Testis (tissue), 3 donors: Measurements from ENCODE around the gene LAMA3. TPM values are rescaled to one million over a fixed set of nuclear protein-coding genes. Genes with fewer than 3 reads are reported as not detected.

Source experiments
- DNase-seq: peaks from one replicate; pipeline ENCODE4 v3.0.0-alpha.2; 2019
- H3K27ac ChIP-seq, 2 donors: fragments of 200-600 bp; sonication (generic); one replicate each; pipeline ENCODE4 v1.5.1; 2019
- H3K27me3 ChIP-seq: fragments of 200-600 bp; sonication (generic); one replicate; pipeline ENCODE4 v1.5.1; 2019
- H3K36me3 ChIP-seq: fragments of 200-600 bp; sonication (generic); one replicate; pipeline ENCODE4 v1.5.1; 2017; ENCODE audit warnings: low read depth; ENCODE audit errors: missing control alignments
- H3K4me1 ChIP-seq: fragments of 200-600 bp; sonication (generic); one replicate; pipeline ENCODE4 v1.5.1; 2019
- H3K4me3 ChIP-seq, 2 donors: fragments of 200-600 bp; sonication (generic); one replicate each; pipeline ENCODE4 v1.5.1; 2017 to 2019
- H3K9me3 ChIP-seq: fragments of 200-600 bp; sonication (generic); one replicate; pipeline ENCODE4 v1.5.1; 2017
- POLR2A ChIP-seq: fragments of 450-650 bp; IDR thresholded peaks from one replicate; pipeline ENCODE4 v1.6.1; 2017; ENCODE audit warnings: antibody characterized with exemption, mild to moderate bottlenecking, moderate library complexity
- WGBS, 2 donors: methylation state at CpG; one replicate each; pipeline ENCODE4 v1.1.5; 2018; 5-methylcytosine and 5-hydroxymethylcytosine counted together
- intact Hi-C: fragments of 100-400 bp; cut with DNase I; formaldehyde crosslinking; loops from one replicate; pipeline ENCODE4 v1.15.1; 2023; ENCODE audit warnings: low total_unique reads
- polyA plus RNA-seq: library from polyadenylated mRNA; stranded (reverse); fragments of 350-450 nt; fragmentation: Illumina TruSeq; extraction: RNeasy Lipid Tissue Mini Kit (QIAGEN cat#74804); gene quantifications from one replicate; pipeline ENCODE4 v1.2.3, GENCODE V29; 2014; ENCODE audit warnings: low read depth, low replicate concordance; ENCODE audit not compliant: insufficient read depth
- total RNA-seq, 2 donors: library from RNA; depleted of rRNA; stranded (reverse); fragments of >200 nt; gene quantifications; one replicate each; pipeline ENCODE4 v1.2.3, GENCODE V29; 2016
- TF ChIP-seq, protein P1 (sequence below), 3 experiments: fragments of 450-650 bp in 2 of 3; fragments of 200-600 bp in 1 of 3; sonication (generic) in 1 of 3; IDR thresholded peaks; one replicate each; pipeline ENCODE4 v1.5.1; 2016 to 2019; ENCODE audit warnings: antibody characterized with exemption in 3 of 3, mild to moderate bottlenecking in 2 of 3, moderate library complexity in 1 of 3

The LAMA3 gene
- total and polyA plus RNA-seq, 3 donors from 2014 or later, result 11.9 to 22.1 (median 14.1) TPM

DNA sequence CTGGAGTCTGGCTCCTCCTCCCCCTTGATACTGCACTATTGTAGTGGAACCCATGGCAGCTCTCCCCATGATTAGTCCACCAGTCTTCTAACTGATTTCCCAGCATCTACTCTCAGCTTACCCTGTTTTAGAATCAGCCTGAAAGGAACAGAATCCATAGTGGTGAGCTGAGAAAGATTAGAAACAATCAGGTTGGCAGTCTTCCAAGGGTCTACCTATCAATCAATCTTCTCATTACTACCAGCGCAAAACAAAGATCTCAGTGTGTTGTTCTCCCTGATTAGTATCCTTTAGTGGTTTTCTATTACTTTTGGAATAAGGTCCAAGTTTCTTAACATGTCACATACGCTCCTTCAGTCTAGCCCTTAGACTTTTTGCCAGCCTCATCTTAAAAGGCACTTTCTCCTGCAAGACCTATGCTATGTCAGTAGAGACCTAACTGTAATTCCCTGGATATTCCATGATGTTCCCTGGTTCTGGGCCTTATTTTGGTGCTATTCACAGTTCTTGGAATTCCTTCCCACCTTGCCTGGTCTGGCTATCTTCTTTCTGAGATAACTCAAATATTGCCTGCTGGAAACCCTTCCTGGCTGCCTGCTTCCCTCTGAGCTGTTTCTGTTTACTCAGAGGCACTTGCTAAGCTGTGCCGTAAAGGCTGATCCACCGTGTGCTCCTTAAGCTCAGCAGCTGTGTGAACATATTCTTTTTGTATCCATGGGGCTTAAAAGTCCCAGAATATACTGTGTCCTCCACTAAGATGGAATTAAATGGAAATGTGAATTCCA lies 32.6 kb downstream of the LAMA3 start:
- H3K27ac ChIP-seq, result no peak overlapping the region
- H3K36me3 ChIP-seq, result no peaks in the 10 kb centered on the region
- no peaks in the 10 kb centered on the region for H3K9me3 ChIP-seq
- H3K27me3 ChIP-seq, result no peaks in the 10 kb centered on the region
- peaks cover 7% of the 10 kb centered on the region for H3K4me1 ChIP-seq
- DNase-seq, result no peak
- no peak overlapping the region for H3K4me3 ChIP-seq
- no peak for TF ChIP-seq POLR2A
- TF ChIP-seq, protein P1, sequence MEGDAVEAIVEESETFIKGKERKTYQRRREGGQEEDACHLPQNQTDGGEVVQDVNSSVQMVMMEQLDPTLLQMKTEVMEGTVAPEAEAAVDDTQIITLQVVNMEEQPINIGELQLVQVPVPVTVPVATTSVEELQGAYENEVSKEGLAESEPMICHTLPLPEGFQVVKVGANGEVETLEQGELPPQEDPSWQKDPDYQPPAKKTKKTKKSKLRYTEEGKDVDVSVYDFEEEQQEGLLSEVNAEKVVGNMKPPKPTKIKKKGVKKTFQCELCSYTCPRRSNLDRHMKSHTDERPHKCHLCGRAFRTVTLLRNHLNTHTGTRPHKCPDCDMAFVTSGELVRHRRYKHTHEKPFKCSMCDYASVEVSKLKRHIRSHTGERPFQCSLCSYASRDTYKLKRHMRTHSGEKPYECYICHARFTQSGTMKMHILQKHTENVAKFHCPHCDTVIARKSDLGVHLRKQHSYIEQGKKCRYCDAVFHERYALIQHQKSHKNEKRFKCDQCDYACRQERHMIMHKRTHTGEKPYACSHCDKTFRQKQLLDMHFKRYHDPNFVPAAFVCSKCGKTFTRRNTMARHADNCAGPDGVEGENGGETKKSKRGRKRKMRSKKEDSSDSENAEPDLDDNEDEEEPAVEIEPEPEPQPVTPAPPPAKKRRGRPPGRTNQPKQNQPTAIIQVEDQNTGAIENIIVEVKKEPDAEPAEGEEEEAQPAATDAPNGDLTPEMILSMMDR (IDR thresholded peaks at IDR 0.05), result no peak
- 43 to 57% methylated on average over 4 of the region's 4 CpGs for WGBS, 2 donors
- intact Hi-C loops, result no loop called here

DNA sequence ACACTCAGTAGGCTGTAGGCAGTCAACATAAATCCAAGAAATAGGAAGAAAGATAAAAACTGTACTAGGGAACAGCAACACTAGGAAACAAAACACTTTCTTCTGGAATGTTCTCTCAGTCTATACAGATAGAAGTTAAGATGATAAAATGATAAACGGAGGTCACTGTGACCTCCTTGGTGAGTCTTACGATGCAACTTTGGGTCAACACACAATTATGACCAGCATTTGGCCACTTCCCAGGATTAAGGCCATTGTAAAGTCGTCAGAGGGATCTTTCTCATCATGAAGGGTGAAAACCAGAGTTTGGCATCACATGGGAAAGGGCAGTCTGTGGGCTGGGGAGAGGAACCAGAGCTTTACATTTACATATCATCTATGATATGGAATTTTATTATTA lies 33.4 kb downstream of the LAMA3 start:
- Histone ChIP-seq H3K27me3 (no peaks in the 10 kb centered on the region), H3K27ac (no peak overlapping the region), H3K4me1 (peaks cover 7% of the 10 kb centered on the region), H3K36me3 (no peaks in the 10 kb centered on the region), H3K4me3 (no peak overlapping the region), H3K9me3 (no peaks in the 10 kb centered on the region)
- WGBS, 2 donors, result 67 to 68% methylated on average over 3 of the region's 3 CpGs
- no peak for TF ChIP-seq POLR2A
- TF ChIP-seq, protein P1 (IDR thresholded peaks at IDR 0.05), result no peak
- intact Hi-C loops, result no loop called here
- no peak for DNase-seq

DNA sequence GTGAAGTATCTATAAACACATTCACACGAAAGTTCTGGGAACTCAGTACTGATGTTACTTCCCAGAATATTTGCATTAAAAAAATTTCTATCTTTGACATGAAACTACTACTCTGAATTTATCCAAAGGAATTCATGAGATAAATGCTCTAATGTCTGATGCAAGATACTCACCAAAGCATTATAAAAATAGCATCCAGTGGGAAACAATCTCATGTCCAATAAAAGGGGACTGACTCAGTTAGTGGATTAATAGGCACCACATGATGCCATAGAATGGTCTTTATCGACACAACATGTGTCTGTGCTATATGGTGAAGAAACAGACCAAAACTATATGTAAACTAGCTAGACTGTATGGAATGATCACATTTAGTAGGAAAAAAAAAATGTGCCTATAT lies 33.9 kb downstream of the LAMA3 start:
- Histone ChIP-seq H3K27ac (no peak overlapping the region), H3K4me1 (peaks cover 7% of the 10 kb centered on the region), H3K27me3 (no peaks in the 10 kb centered on the region), H3K9me3 (no peaks in the 10 kb centered on the region), H3K4me3 (no peak overlapping the region), H3K36me3 (no peaks in the 10 kb centered on the region)
- 85 to 92% methylated on average over 2 of the region's 2 CpGs for WGBS, 2 donors
- DNase-seq, result no peak
- TF ChIP-seq, protein P1 (IDR thresholded peaks at IDR 0.05), result no peak
- TF ChIP-seq POLR2A, result no peak
- intact Hi-C loops, result no loop called here

DNA sequence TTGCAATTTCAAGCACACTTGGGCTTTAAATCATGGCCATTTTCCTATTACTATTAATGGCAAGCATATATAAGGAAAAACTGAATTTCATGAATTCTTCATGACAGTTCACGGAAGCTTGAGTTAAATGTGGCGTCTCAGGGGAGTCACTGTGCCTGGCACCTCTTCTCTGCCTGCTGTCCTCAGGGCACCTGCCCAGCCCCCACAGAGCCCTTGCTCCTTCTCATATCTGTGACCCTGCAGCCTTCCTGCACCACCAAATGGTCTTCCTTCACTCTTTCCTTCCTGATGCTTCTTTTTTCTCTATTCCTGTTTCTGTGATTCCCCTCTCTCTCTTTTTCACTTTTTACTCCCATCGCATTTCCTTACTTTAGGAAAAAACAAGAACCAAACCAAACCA lies 35.4 kb downstream of the LAMA3 start:
- H3K36me3 ChIP-seq, result no peaks in the 10 kb centered on the region

More for the DNA sequence above, 35.4 kb downstream of the LAMA3 start:
- intact Hi-C loops, result no loop called here
- Histone ChIP-seq H3K4me1 (peaks cover 7% of the 10 kb centered on the region), H3K9me3 (no peaks in the 10 kb centered on the region), H3K27ac (no peak overlapping the region), H3K27me3 (no peaks in the 10 kb centered on the region), H3K4me3 (no peak overlapping the region)
- 86 to 89% methylated on average over 3 of the region's 3 CpGs for WGBS, 2 donors
- DNase-seq, result no peak
- no peak for TF ChIP-seq POLR2A
- TF ChIP-seq, protein P1 (IDR thresholded peaks at IDR 0.05), result no peak
